Panc1 (cell line): Measurements from ENCODE around the gene TMPRSS15. TPM values are rescaled to one million over a fixed set of nuclear protein-coding genes. Genes with fewer than 3 reads are reported as not detected.

ENCODE experiments used
- ATAC-seq: fragments of 200-7000 bp; cut with Tn5 transposase; 2 replicates; pipeline ENCODE4 v1.9.1; 2020; ENCODE audit warnings: mild to moderate bottlenecking, moderate library complexity
- BruUV-seq: library from RNA; stranded (reverse); fragments of 400-500 nt; replicated peaks from 2 replicates; lab custom pipeline; 2021; lab: Mats Ljungman, UMichigan
- CTCF ChIA-PET: fragments of 300-600 bp; sonication (Branson Sonifier 250); formaldehyde crosslinking; loops from one replicate; lab custom pipeline; 2022; ENCODE audit warnings: antibody characterized with exemption; lab: Charles Lee
- POLR2A ChIA-PET: fragments of 300-600 bp; sonication (Branson Sonifier 250); formaldehyde crosslinking; loops from one replicate; lab custom pipeline; 2022; ENCODE audit warnings: antibody characterized with exemption; lab: Charles Lee
- DNase-seq: peaks from one replicate; pipeline ENCODE4 v3.0.0-alpha.2; 2010; ENCODE audit warnings: low read depth, low spot score
- H3K27ac ChIP-seq: 2 replicates; pipeline ENCODE4 v1.5.1; 2011; ENCODE audit warnings: mild to moderate bottlenecking, low read length, inconsistent platforms
- H3K27me3 ChIP-seq: fragments of 200-500 bp; sonication (Bioruptor generic); 2 replicates; pipeline ENCODE4 v1.6.0; 2014; ENCODE audit warnings: low read length, inconsistent platforms; ENCODE audit not compliant: control insufficient read depth, insufficient read depth
- H3K36me3 ChIP-seq: fragments of 200-500 bp; sonication (Bioruptor generic); 2 replicates; pipeline ENCODE4 v1.5.1; 2014; ENCODE audit warnings: inconsistent platforms, mild to moderate bottlenecking, low read length, moderate library complexity; ENCODE audit not compliant: control insufficient read depth, insufficient read depth
- H3K4me1 ChIP-seq: 2 replicates; pipeline ENCODE4 v1.5.1; 2011; ENCODE audit warnings: inconsistent platforms, mild to moderate bottlenecking, low read length, moderate library complexity; ENCODE audit not compliant: control insufficient read depth, insufficient read depth
- H3K4me3 ChIP-seq, 2 experiments: 2 replicates each; pipeline ENCODE4 v1.5.1; 2011 to 2012; ENCODE audit warnings: low read depth in 2 of 2, low read length in 2 of 2, mild to moderate bottlenecking in 2 of 2, inconsistent platforms in 1 of 2, moderate library complexity in 1 of 2
- H3K9me3 ChIP-seq: fragments of 200-500 bp; sonication (Bioruptor generic); 2 replicates; pipeline ENCODE4 v1.5.1; 2014; ENCODE audit warnings: low read depth, mild to moderate bottlenecking, inconsistent platforms, low read length, moderate library complexity; ENCODE audit not compliant: control insufficient read depth, insufficient read depth
- POLR2AphosphoS5 ChIP-seq: IDR thresholded peaks from 2 replicates; pipeline ENCODE4 v1.6.1; 2012; ENCODE audit warnings: mild to moderate bottlenecking, low read depth, low read length, moderate library complexity
- SIN3A ChIP-seq: IDR thresholded peaks from 2 replicates; pipeline ENCODE4 v1.6.1; 2012; ENCODE audit warnings: low read depth, mild to moderate bottlenecking, low read length, moderate library complexity, borderline replicate concordance; ENCODE audit not compliant: insufficient read depth
- TCF7L2 ChIP-seq: IDR thresholded peaks from 2 replicates; pipeline ENCODE4 v1.6.1; 2011; ENCODE audit warnings: mild to moderate bottlenecking, low read depth, low read length, inconsistent platforms
- in situ Hi-C: cut with HindIII; loops from 2 replicates; pipeline ENCODE4 v1.10.0; 2016; ENCODE audit warnings: low sequenced_read_pairs, low pct_unique_long_range_greater_than_20kb
- intact Hi-C: fragments of 100-400 bp; cut with micrococcal nuclease; formaldehyde crosslinking; loops from one replicate; pipeline ENCODE4 v1.10.0; 2022; ENCODE audit not compliant: unreplicated experiment
- total RNA-seq: library from RNA; stranded (reverse); gene quantifications from one replicate; pipeline ENCODE4 v1.2.1, GENCODE V29; 2021; ENCODE audit not compliant: unreplicated experiment
- TF ChIP-seq, protein P1 (sequence below): fragments of 450-650 bp; IDR thresholded peaks from 2 replicates; pipeline ENCODE4 v1.5.1; 2017; ENCODE audit warnings: mild to moderate bottlenecking
- TF ChIP-seq, protein P2 (sequence below), 2 experiments: IDR thresholded peaks; 2 replicates each; pipeline ENCODE4 v1.6.1; 2011 to 2012; ENCODE audit warnings: low read depth in 2 of 2, control low read depth in 1 of 2, low read length in 1 of 2, mild to moderate bottlenecking in 1 of 2, moderate library complexity in 1 of 2; ENCODE audit not compliant: insufficient read depth in 1 of 2

Gene TMPRSS15
- total RNA-seq, 1 experiment from 2014 or later, result not detected

- TF ChIP-seq, protein P1, sequence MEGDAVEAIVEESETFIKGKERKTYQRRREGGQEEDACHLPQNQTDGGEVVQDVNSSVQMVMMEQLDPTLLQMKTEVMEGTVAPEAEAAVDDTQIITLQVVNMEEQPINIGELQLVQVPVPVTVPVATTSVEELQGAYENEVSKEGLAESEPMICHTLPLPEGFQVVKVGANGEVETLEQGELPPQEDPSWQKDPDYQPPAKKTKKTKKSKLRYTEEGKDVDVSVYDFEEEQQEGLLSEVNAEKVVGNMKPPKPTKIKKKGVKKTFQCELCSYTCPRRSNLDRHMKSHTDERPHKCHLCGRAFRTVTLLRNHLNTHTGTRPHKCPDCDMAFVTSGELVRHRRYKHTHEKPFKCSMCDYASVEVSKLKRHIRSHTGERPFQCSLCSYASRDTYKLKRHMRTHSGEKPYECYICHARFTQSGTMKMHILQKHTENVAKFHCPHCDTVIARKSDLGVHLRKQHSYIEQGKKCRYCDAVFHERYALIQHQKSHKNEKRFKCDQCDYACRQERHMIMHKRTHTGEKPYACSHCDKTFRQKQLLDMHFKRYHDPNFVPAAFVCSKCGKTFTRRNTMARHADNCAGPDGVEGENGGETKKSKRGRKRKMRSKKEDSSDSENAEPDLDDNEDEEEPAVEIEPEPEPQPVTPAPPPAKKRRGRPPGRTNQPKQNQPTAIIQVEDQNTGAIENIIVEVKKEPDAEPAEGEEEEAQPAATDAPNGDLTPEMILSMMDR, result no peak
- TF ChIP-seq, protein P2, sequence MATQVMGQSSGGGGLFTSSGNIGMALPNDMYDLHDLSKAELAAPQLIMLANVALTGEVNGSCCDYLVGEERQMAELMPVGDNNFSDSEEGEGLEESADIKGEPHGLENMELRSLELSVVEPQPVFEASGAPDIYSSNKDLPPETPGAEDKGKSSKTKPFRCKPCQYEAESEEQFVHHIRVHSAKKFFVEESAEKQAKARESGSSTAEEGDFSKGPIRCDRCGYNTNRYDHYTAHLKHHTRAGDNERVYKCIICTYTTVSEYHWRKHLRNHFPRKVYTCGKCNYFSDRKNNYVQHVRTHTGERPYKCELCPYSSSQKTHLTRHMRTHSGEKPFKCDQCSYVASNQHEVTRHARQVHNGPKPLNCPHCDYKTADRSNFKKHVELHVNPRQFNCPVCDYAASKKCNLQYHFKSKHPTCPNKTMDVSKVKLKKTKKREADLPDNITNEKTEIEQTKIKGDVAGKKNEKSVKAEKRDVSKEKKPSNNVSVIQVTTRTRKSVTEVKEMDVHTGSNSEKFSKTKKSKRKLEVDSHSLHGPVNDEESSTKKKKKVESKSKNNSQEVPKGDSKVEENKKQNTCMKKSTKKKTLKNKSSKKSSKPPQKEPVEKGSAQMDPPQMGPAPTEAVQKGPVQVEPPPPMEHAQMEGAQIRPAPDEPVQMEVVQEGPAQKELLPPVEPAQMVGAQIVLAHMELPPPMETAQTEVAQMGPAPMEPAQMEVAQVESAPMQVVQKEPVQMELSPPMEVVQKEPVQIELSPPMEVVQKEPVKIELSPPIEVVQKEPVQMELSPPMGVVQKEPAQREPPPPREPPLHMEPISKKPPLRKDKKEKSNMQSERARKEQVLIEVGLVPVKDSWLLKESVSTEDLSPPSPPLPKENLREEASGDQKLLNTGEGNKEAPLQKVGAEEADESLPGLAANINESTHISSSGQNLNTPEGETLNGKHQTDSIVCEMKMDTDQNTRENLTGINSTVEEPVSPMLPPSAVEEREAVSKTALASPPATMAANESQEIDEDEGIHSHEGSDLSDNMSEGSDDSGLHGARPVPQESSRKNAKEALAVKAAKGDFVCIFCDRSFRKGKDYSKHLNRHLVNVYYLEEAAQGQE (IDR thresholded peaks at IDR 0.05; ENCODE audit: insufficient read depth in 1 of 2, low read depth in 2 of 2, low read length in 1 of 2), result no peak
- no peak for TF ChIP-seq POLR2AphosphoS5
- TF ChIP-seq SIN3A, result no peak
- TF ChIP-seq TCF7L2, result no peak
- in situ Hi-C loops (no loop called here), intact Hi-C loops (no loop called here)
- CTCF ChIA-PET, result no interaction called here
- no peak overlapping the region for H3K4me3 ChIP-seq
- no peak overlapping the region for H3K27ac ChIP-seq
- no peaks in the 10 kb centered on the region for H3K27me3 ChIP-seq
- no peaks in the 10 kb centered on the region for H3K36me3 ChIP-seq
- no peaks in the 10 kb centered on the region for H3K9me3 ChIP-seq
- no peak for DNase-seq
- BruUV-seq, result no TSS peak
- no peaks in the 10 kb centered on the region for H3K4me1 ChIP-seq
- POLR2A ChIA-PET, result interaction anchor here (0.6 kb wide), 1 partner anchor 22 kb away, joined by 7 read pairs; no protein-coding TSS in a partner anchor
- ATAC-seq, result no peak
Observed at GRCh38 chr21:18235545-18235944, 168.0 kb downstream of the TMPRSS15 start.

- CTCF ChIA-PET, result no interaction called here
- ATAC-seq, result no peak
Observed at GRCh38 chr21:18228060-18228739, 175.4 kb downstream of the TMPRSS15 start.

More at GRCh38 chr21:18228060-18228739, 175.4 kb downstream of the TMPRSS15 start:
- Histone ChIP-seq H3K9me3 (no peaks in the 10 kb centered on the region), H3K36me3 (no peaks in the 10 kb centered on the region), H3K27me3 (no peaks in the 10 kb centered on the region), H3K4me1 (no peaks in the 10 kb centered on the region), H3K4me3 (no peak overlapping the region), H3K27ac (no peak overlapping the region)
- DNase-seq, result no peak
- in situ Hi-C loops, result no loop called here
- BruUV-seq, result no TSS peak
- TF ChIP-seq POLR2AphosphoS5 (no peak), TCF7L2 (no peak), SIN3A (no peak)
- TF ChIP-seq, protein P2 (IDR thresholded peaks at IDR 0.05; ENCODE audit: insufficient read depth in 1 of 2, low read depth in 2 of 2, low read length in 1 of 2), result no peak
- TF ChIP-seq, protein P1, result no peak
- intact Hi-C loops, result no loop called here
- POLR2A ChIA-PET, result no interaction called here
